Cortex of kidney (tissue), 1 donor: Measurements from ENCODE around the gene TSACC.
"Not testable (repeated sequence)": the region's sequence is repeated elsewhere in the genome, so short reads cannot be mapped to it uniquely, and the experiment has no call there.

Source experiments
- DNase-seq: peaks from one replicate; lab custom pipeline; 2025; lab: John Stamatoyannopoulos, UW

TSACC gene

DNA sequence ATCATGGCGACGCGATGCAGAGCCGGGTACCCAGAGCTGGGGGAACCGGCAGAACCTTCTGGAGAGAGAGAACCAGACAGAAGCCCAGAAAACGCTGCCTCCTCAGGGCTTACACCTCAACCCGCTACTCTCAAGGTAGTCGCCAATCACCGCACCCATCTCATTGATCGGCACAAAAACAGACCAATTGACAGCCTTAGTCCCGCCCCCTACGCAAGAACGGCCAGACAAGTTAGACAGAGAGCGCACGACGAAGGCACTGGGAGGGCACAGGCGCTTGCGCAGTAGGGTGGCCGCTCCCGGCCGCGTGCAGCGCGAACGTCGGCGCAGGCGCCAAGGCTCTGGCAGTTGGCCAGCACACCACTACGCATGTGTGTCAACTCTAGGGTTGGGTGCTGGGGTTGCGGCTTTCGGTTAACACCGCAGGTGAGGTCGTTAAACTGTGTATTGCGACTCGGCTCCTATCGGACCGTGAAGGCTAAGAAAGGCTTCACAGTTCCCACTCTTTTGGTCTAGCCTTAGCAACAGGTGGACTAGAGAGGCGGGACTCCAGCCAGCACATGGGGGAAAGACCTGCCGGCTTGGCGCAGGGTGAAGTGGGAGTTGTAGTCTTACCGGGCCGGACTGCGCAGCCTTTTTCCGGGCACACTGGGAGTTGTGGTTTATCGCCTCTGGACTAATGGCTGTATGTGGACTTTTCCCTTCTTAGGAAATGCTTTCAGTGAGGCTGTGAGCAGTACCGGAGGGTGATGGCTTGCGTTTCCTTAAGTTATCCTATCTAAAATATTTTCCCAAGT lies at the start of gene TSACC, which contains the start of gene CCT3:
Gene TSACC, plus strand, starts transcription at position 347 of the 797 bp plus-strand sequence. CDS start 1,232 bp downstream, outside the sequence.
Gene CCT3, minus strand, starts transcription at position 113 of the 797 bp plus-strand sequence. Its CDS starts 108 bp downstream, at position 5.
- DNase-seq = peak; percentile 96

DNA sequence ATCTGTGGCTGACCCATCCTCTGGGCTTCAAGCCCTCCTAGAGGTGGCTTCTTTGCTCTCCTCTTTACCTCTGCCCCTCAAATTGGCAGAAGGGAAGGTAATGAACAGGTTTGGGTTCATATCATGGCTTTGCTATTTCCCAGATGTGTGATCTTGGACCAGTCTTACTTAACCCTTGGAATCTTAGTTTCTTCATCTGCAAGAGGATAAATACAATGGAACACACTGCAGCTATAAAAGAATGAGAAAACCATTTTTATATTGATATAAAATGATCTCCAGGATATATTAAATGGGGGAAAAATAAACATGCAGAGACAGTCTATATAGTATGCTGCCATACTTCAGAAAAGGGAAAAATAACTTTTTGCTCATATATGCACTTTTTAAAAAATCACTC lies 48.5 kb upstream of the TSACC start:
- DNase-seq = no peak

DNA sequence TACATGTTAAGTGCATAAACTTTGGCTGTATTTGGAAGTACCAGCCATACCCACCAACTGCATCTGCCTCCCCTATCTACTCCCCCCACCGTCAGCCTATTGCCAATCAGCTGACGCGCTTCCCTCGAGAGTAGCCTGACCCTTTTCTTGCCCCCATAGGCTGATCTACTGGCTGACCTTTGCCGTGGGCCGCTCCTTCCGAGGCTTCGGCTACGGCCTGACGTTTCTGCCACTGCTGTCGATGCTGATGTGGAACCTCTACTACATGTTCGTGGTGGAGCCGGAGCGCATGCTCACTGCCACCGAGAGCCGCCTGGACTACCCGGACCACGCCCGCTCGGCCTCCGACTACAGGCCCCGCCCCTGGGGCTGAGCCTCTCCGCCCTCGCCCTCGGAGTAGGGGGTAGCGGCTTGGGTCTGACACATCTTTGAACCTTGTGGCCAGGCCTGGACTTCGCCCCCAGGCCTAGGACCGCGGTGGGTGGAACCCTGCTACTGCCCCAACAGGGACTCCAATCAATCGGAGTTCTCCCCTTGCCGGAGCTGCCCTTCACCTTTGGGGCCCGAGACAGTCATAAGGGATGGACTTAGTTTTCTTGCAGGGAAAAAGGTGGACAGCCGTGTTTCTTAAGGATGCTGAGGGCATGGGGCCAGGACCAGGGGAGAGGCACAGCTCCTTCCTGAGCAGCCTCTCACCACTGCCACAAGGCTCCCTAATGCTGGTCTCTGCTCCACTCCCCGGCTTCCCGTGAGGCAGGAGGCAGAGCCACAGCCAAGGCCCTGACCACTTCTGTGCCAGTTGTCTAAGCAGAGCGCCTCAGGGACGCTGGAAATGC lies 46.9 kb upstream of the TSACC start:
- DNase-seq = peak; percentile 61

DNA sequence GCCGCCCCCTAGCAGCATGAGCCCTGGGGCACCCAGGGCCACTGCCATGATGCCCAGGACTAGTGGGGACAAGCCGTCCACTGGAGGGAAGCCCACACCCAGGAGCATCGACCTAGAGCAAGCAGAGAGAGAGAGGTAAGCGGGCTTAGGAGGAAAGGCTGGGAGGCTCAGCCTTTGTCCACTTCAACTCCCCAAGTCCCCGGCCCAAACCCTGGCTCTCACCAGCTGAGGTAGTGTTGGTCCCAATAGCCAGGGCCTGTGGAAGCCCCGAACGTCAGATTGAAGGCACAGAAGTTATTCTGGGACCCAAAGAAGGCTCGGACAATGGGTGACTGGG lies 45.3 kb upstream of the TSACC start:
- DNase-seq = no peak

DNA sequence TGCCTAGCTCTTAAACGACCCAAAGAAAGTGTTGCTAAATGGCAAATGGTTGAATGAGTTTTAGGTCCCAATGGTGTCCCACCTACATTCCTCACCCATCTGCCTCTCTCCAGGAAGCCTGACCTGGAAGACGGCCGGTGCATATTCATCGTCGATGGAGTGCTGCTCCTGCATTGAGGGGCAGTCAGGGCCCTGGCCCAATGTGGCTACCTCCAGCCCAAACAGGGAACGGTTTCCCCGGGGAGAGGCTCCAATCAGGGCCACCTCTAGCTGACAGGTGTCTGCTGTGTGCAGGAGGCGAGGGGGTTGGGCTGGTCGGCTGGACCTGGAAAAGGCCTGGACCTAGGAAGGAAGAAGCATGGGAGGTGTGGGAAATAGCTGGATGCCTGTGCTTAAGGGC lies 44.4 kb upstream of the TSACC start:
- no peak for DNase-seq

DNA sequence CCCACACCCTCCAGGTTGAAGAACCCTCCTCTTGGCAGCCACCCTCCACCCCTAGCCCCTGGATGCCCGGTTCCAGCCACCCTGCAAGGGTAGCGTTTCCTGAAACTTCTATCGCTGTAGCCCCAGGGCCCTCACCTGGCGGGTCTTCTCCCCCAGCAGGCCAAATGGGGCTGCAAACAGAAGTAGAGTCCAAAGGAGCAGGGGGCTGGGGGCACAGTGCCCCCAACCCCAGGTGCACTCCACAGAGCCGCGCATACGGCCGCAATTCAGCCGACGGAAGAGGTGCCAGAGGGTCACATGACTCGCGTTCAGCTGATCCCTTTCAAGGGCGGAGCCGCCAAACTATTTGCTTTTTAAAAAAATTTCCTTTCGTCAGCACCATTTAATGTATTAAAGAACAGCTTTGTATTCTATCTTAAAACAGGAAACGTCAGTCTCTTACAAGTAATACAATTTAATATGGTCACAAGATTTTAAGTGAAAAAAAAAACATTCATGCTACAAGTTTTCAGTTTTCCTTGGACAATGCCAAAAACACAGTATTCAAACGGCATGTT lies 42.9 kb upstream of the TSACC start, which contains the start of gene GLMP:
Gene GLMP, minus strand, starts transcription at position 289 of the 557 bp plus-strand sequence. Its CDS starts 34 bp downstream, at position 255.
- no peak for DNase-seq

DNA sequence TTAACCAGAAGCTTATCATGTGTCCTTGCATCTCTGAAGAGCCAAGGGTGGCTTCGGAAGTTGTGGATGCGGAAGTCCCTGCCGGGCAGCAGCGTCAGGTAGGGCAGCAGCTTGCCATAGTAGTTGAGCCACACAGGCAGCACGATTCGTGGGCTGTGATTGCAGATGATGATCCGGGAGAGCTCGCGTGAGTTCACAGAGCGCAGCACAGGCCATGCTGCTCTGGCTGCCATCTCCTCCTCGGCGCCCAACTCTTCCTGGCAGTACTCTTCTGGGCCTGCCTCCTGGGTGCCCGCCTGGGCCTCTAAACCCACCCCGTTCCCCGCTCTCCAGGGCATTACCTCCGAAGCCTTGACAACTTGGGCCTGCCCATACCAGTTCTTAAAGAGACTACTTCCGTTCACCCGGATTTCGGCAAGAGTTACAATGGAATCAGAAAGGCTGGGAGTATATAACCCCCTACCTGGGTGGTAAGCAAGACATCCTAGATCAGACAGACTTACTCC lies 39.4 kb upstream of the TSACC start, which contains the start of gene VHLL:
Gene VHLL, minus strand, starts transcription at position 456 of the 506 bp plus-strand sequence. Its CDS starts 118 bp downstream, at position 338.
- DNase-seq = no peak

DNA sequence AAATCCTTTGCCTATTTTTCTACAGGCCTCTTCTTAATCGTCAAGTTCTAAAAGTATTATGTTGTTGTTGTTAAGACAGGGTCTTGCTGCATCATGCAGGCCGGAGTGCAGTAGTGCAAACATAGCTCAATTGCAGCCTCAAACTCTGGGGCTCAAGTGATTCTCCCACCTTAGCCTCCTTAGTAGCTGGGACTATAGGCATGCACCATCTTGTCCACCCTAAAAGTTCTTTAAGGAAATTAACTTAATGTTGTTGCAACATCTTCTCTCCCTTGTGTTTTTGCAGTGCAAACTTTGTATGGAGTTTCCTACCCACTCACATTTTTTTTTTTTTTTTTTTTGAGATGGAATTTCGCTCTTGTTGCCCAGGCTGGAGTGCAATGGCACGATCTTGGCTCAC lies 35.1 kb upstream of the TSACC start:
- DNase-seq = no peak

DNA sequence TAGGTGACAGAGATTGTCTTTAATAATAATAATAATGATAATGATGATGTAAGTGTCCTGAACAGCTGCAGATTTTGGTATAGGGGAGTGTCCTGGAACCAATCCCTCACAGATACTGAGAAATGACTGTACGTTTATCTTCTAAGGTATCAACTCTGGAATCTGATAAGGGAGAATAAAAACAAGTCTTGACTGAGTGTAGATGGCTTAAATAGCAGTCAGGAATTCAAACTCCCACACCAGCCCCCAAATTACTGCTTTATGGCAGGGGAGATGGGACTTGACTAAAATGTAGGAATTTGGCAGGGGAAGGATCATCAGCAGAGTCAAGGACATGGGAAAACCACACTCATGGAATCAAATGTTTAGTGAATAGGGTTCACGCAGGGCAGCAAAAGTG lies 33.1 kb upstream of the TSACC start:
- DNase-seq = no peak

DNA sequence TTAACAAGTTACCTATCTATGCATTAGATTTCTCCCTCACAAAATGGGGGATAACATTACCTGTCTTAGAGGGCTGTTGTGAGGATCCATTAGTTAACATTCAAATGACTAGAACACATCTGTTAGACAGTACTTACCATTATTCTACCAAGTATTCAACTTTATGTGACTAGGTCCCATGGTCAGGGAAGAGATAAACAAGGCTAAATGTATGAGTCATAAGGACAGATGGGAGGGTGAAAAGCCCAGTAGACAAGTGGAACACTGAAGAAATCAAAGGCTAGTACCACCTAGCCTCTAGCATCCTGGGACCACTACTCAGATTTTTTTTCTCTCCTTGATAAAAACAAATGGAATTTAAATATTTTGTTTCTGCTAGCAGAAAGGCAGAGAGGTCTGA lies 30.2 kb upstream of the TSACC start:
- no peak for DNase-seq

DNA sequence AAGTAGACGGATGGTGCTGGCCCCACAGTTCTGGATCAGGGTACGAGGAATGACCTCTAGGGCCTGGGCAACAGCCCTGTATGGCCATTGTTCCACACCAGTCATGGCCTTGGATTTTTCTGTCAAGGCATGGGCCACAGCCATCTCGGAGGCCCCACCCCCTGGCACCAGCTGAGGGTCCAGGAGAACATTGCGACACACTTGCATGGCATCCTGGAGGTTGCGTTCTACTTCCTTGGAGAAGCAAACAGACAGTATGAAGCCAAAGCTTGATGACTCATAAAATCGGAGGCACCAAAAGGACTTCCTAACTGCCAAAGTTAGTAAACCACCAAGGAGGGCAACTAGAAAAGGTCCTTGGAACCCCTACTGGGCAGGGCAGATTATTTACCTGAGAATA lies 27.4 kb upstream of the TSACC start:
- no peak for DNase-seq

DNA sequence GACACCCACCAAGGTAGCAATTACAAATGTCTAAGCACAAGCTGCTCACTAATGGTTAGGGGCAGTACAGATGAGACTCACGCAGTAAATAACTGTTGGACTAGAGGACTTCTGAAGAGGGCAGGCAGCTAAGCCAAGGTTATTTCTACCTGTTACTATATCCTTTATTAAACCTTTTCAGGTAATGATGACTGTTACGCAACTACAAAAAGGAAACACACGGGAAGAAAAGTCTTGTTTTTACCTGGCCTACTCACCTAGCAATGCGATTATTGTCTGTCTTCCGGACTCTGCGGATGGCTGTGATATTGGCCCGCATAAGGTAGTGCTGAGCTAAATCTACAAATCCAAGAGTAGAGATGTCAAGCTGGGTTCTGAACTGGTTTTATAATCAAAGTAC lies 21.4 kb upstream of the TSACC start:
- DNase-seq = no peak

DNA sequence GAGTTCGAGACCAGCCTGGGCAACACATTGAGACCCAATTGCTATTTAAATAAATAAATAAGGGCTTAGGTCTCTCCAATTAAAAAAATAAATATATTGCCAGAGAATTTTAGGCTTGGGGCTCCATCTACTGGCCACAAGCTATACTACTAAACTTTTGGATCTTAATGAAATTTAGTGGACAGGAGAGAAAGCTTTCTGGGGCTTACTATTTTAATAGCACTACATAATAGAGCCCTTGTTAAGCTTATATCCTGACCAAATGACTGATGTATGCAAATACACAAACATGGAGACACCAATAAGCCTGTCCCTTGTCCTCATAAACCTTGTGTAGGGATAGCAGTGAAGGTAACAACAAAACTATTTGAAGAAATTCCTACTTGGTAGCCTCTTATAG lies 18.7 kb upstream of the TSACC start:
- no peak for DNase-seq

DNA sequence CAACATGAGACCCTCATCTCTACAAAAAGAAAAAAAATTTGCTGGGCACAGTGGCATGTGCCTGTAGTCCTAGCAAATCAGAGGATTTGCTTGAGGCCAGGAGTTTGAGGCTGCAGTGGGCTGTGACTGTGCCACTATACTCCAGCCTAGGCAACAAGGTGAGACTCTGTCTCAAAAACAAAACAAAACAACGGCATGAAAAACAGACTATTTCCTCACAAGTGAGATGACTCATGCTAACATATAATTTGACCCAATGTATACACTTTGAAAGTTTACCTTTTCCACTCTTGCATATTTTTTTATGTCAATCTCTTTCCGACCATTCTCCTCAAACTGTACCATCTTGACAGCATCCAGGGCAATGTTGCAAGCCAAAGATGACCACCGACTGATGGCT lies 17.8 kb upstream of the TSACC start:
- DNase-seq = no peak

DNA sequence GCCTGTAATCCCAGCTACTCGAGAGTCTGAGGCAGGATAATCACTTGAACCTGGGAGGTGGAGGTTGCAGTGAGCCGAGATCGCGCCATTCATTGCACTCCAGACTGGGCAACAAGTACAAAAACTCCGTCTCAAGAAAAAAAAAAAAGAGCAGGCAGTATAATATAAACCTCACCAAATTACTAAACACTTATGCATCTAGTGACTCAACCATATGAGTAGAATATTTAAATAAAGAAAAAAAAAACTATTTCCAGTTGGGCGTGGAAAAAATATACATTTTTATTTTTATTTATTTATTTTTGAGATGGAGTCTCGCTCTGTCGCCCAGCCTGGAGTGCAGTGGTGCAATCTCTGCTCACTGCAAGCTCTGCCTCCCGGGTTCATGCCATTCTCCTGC lies 15.1 kb upstream of the TSACC start:
- not testable (repeated sequence) for DNase-seq

DNA sequence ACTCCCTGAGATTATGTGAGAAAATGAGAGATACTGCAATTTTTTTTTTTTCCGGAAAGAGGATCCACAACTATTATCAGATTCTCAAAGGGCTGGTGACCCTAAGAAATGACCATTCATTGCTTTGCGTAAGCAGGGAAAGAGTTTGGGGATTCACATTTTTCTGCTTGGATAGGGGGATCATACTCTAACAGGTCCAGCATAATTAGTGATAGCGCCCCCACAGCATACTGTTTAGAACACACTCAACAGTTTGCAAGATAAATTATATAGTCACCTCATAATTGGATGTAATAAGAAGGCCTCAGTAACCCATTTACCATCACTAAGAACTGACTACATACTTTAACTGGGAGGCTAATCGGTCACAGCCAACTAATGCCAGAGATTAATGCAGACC lies 2.1 kb upstream of the TSACC start:
- DNase-seq = no peak

DNA sequence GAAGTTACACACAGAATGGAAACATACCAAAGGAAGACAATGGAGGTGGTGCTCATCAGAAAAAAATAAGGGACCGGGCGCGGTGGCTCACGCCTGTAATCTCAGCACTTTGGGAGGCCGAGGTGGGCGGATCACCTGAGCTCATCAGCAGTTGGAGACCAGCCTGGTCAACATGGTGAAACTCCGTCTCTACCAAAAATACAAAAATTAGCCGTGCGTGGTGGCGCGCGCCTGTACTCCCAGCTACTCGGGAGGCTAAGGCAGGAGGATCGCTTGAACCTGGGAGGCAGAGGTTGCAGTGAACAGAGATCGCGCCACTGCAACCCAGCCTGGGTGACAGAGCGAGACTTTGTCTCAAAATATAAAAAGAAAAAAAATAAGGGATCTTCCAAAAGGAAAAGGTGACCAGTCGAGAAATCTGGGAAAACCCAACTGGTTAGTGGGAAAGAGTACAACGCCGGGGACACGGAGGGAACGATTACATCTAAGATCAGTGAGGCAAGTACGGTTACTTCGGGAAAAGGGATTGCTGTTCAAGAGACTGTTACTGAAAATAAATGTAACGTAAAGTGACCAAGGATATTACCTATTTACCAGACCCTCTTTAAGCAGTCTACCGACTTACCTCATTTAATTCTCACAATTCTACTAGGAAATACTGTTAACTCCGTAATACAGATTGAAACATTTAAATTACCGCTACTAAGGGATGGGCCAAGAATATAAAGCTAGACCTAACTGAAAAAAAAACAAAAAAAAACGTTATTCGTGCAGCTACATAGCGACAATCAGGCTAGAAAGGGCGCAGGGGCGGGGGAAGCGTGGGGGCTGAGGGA lies 1.1 kb upstream of the TSACC start:
- no peak for DNase-seq

DNA sequence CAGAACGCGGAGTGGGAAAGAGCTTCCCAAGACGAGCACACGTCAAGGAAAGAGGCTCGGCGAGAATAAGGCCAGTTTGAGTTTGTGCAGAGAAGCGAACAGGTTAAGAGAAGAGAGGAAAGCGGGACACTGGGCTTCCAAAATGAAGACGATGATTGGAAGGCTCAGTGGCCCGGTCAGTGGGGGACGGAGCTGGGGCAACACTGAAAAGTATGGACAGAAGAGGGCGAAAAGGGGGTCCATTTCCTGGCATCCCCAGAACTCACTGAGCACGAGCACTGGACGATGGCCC lies 492 bp upstream of the TSACC start:
- no peak for DNase-seq

DNA sequence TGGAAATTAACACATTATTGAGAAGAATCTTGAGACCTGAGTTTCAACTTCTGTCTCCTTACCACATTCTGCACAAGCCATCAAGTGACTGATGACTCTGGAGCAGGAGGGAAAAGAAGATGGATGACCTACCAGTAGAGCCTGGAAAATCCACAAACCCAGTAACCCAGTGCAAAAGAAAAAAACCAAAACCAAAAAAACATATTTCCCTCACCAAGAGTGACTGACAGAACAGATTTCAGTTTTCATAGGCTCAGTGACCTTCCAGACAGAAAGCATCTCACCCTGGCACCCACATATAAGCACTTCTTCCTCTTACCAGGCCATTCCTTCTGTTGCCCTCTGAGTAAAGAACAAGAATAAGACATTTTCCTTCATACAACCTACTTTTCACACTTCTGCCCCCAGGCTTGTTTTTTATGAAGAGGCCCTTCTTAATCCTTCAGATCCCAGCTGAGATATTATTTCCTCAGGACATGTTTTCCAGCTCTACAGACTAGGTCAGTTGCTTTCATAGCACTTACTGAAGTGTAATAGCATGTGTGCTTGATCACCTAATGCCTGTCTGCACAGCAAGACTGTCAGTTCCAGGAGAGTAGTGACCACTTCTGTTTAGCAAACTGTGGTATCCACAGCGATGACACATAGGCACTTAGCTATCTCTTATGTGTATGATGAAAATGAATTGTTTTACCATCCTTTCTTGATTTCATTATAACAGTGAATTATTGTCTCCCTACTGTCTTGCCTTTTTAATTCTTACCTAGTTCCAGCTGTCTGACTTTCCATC lies 4.0 kb downstream of the TSACC start:
- no peak for DNase-seq

DNA sequence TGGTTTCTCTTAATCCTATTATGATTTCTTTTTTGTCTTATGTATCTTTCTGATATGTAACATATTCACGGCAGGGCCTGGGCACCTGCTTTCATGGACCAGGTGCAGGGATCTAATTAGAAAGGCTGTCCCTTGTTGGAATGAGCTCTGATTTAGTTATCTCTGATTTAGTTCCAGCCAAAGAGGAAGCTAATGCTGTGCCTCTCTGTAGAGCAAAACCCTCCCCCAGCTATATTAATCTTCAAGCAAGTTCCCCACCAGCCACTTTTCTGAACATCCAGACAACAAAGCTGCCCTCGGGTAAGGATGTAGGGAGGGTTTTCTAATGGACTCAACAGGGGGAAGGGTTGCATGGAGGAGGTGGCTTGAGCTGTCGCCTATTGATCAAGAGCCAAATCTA lies 6.1 kb downstream of the TSACC start:
- no peak for DNase-seq

DNA sequence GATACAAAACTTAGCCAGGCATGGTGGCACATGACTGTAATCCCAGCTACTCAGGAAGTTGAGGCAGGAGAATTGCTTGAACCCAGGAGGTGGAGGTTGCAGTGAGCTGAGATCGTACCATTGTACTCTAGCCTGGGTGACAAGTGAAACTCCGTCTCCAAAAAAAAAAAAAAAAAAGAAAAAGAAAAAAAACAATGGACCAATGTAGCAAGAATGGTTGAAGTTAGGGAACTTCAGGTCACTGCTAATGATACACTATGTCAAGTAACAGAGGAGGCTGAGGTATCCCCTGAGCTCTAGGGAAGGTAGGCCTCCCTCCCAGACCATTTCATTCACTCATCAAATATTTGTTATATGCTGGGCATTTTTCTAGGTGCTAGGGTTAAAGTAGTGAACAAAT lies 7.7 kb downstream of the TSACC start:
- DNase-seq = not testable (repeated sequence)
